DND-41 (cell line): ENCODE results near the gene SH2D4B.
A peak's percentile ranks its signal among the peaks of the same experiment; 100 is the strongest.

ENCODE experiments used
- ATAC-seq: fragments of 200-7000 bp; cut with Tn5 transposase; 3 replicates; pipeline ENCODE4 v1.9.1; 2021; ENCODE audit warnings: low read depth; ENCODE audit not compliant: insufficient read depth
- DNase-seq: peaks from one replicate; pipeline ENCODE4 v3.0.0-alpha.2; 2020
- H2AFZ ChIP-seq: 2 replicates; pipeline ENCODE4 v1.6.0; 2012; ENCODE audit warnings: low read depth, low read length
- H3K27ac ChIP-seq: 2 replicates; pipeline ENCODE4 v1.5.1; 2012; ENCODE audit warnings: low read length, inconsistent platforms
- H3K27me3 ChIP-seq: fragments of 200-600 bp; sonication (generic); 2 replicates; pipeline ENCODE4 v1.6.0; 2012; ENCODE audit warnings: low read length, mild to moderate bottlenecking, inconsistent platforms; ENCODE audit not compliant: insufficient read depth, poor library complexity
- H3K36me3 ChIP-seq: 2 replicates; pipeline ENCODE4 v1.5.1; 2012; ENCODE audit warnings: low read length, inconsistent platforms; ENCODE audit not compliant: insufficient read depth
- H3K4me1 ChIP-seq: 2 replicates; pipeline ENCODE4 v1.5.1; 2012; ENCODE audit warnings: mild to moderate bottlenecking, low read length; ENCODE audit not compliant: insufficient read depth
- H3K4me2 ChIP-seq: 2 replicates; pipeline ENCODE4 v1.6.0; 2012; ENCODE audit warnings: mild to moderate bottlenecking, moderate library complexity, low read length, inconsistent platforms; ENCODE audit not compliant: insufficient read depth
- H3K4me3 ChIP-seq, 2 experiments: fragments of 200-600 bp in 1 of 2; shearing (Covaris generic) in 1 of 2; 2 replicates each; pipeline ENCODE4 v1.5.1; 2012 to 2016; ENCODE audit warnings: inconsistent platforms in 2 of 2, low read length in 2 of 2, mild to moderate bottlenecking in 2 of 2, low read depth in 1 of 2, moderate library complexity in 1 of 2
- H3K79me2 ChIP-seq: 2 replicates; pipeline ENCODE4 v1.6.0; 2012; ENCODE audit warnings: low read length, inconsistent platforms; ENCODE audit not compliant: insufficient read depth
- H3K9ac ChIP-seq: 2 replicates; pipeline ENCODE4 v1.6.0; 2012; ENCODE audit warnings: low read depth, mild to moderate bottlenecking, inconsistent platforms, low read length, moderate library complexity
- H3K9me3 ChIP-seq: 2 replicates; pipeline ENCODE4 v1.5.1; 2012; ENCODE audit warnings: low read length, moderate library complexity, mild to moderate bottlenecking, inconsistent platforms; ENCODE audit not compliant: insufficient read depth, severe bottlenecking
- H4K20me1 ChIP-seq: 2 replicates; pipeline ENCODE4 v1.6.0; 2012; ENCODE audit warnings: low read length; ENCODE audit not compliant: insufficient read depth
- EZH2 ChIP-seq: IDR thresholded peaks from 3 replicates; pipeline ENCODE4 v1.6.1; 2012; ENCODE audit warnings: borderline replicate concordance, low read depth, mild to moderate bottlenecking, moderate library complexity, low read length, inconsistent platforms; ENCODE audit not compliant: severe bottlenecking
- TF ChIP-seq, protein P1 (sequence below): IDR thresholded peaks from 2 replicates; pipeline ENCODE4 v1.5.1; 2012; ENCODE audit warnings: borderline replicate concordance, low read length, moderate library complexity, mild to moderate bottlenecking; ENCODE audit not compliant: poor library complexity, severe bottlenecking; ENCODE audit errors: extremely low read depth

Gene SH2D4B

DNA sequence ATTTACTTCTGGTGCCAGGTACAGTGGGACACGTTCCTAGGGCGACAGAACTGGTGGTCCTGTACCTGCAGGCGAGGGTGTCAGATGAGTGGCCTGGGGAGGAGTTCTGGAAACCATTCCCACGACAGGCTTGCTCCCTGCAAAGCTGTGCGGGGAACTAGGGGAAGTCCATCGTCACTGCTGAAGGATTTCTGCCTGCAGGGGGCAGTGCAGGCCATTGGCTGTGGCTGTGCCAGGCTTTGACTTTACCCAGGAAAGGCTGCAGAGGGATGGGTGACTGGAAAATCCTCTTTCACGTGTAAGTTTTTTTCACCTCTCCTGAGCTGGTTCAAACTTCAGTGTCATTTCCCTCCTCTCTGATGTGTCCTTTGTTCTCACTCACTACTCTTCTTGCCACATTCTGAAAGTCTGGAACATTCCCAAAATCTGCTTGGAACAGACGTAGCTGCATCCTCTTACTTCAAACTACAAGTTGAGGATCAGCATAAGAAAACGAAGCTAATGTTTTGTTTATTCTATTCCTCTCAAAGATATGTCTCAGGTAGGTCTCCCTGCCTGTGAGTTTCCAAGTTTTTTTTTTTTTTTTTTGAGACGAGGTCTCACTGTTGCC lies 126.5 kb downstream of the SH2D4B start:
- H3K27ac ChIP-seq = no peak overlapping the region
- H3K4me1 ChIP-seq = peaks cover 2% of the 10 kb centered on the region; the same call in 1 of the 2 replicates
- ATAC-seq (peak; percentile 75), DNase-seq (peak; percentile 48)
- no peaks in the 10 kb centered on the region for H3K36me3 ChIP-seq
- H3K9me3 ChIP-seq = no peaks in the 10 kb centered on the region
- TF ChIP-seq EZH2 = no peak
- TF ChIP-seq, protein P1, sequence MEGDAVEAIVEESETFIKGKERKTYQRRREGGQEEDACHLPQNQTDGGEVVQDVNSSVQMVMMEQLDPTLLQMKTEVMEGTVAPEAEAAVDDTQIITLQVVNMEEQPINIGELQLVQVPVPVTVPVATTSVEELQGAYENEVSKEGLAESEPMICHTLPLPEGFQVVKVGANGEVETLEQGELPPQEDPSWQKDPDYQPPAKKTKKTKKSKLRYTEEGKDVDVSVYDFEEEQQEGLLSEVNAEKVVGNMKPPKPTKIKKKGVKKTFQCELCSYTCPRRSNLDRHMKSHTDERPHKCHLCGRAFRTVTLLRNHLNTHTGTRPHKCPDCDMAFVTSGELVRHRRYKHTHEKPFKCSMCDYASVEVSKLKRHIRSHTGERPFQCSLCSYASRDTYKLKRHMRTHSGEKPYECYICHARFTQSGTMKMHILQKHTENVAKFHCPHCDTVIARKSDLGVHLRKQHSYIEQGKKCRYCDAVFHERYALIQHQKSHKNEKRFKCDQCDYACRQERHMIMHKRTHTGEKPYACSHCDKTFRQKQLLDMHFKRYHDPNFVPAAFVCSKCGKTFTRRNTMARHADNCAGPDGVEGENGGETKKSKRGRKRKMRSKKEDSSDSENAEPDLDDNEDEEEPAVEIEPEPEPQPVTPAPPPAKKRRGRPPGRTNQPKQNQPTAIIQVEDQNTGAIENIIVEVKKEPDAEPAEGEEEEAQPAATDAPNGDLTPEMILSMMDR = peak; percentile 75
- no peak overlapping the region for H2AFZ ChIP-seq
- no peaks in the 10 kb centered on the region for H3K79me2 ChIP-seq
- H3K4me3 ChIP-seq = no peak overlapping the region
- no peak overlapping the region for H3K9ac ChIP-seq
- no peaks in the 10 kb centered on the region for H3K27me3 ChIP-seq
- no peak overlapping the region for H3K4me2 ChIP-seq
- H4K20me1 ChIP-seq = no peaks in the 10 kb centered on the region

DNA sequence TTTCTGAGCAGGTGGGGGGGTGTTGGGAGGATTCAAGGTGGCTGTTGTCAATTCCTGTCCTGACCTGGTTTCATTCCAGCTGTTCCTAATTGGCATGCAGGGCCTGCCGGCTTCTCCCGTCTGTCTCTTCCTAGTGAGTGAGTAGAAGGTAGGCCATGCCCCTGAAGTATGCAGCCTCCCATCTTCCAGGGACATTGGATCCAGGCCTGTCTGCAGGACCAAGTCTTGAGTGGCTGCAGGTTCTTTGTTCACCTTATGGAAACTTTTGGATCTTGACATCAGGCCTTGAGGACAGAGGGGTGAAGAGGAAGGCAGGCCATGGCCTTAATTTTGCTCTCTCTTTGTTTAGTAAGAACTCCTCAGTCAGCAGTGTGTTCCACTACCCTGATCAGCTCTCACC lies 131.8 kb downstream of the SH2D4B start:
- no peak overlapping the region for H3K9ac ChIP-seq
- ATAC-seq = no peak
- no peaks in the 10 kb centered on the region for H3K36me3 ChIP-seq

DNA sequence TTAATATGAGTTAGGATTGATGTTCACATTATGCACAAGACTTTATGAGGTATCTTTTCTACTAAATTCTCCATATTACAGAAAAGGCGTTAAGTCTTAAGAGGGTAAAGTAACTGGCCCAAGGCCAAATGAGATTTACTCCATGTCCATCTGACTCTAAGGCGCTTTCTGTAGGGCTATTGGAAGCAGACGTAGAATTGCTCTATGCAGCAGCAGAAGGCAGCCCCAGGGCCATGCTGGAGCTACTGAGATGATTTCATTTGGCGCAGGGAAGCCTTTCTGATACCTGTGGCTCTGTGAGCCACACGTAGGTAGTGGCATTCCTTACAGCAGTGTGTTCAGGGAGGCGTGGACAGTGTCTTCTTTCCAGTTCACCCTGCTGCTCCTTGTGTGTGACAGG lies 133.1 kb downstream of the SH2D4B start:
- H3K9me3 ChIP-seq = no peaks in the 10 kb centered on the region
- no peaks in the 10 kb centered on the region for H4K20me1 ChIP-seq
- H3K9ac ChIP-seq = no peak overlapping the region
- DNase-seq (no peak), ATAC-seq (no peak)
- TF ChIP-seq, protein P1 = no peak
- no peak for TF ChIP-seq EZH2
- no peak overlapping the region for H3K27ac ChIP-seq
- H3K27me3 ChIP-seq = peaks cover 2% of the 10 kb centered on the region
- no peak overlapping the region for H3K4me2 ChIP-seq
- H3K4me3 ChIP-seq = no peak overlapping the region
- H3K79me2 ChIP-seq = no peaks in the 10 kb centered on the region
- H2AFZ ChIP-seq = no peak overlapping the region
- no peaks in the 10 kb centered on the region for H3K4me1 ChIP-seq
- H3K36me3 ChIP-seq = no peaks in the 10 kb centered on the region

More for the DNA sequence above, 131.8 kb downstream of the SH2D4B start:
- DNase-seq = no peak
- no peaks in the 10 kb centered on the region for H4K20me1 ChIP-seq
- no peaks in the 10 kb centered on the region for H3K79me2 ChIP-seq
- no peak overlapping the region for H3K27ac ChIP-seq
- H3K4me1 ChIP-seq = no peaks in the 10 kb centered on the region
- no peak overlapping the region for H3K4me2 ChIP-seq
- TF ChIP-seq, protein P1 = no peak
- TF ChIP-seq EZH2 = no peak
- H2AFZ ChIP-seq = no peak overlapping the region
- H3K4me3 ChIP-seq = no peak overlapping the region
- peaks cover 2% of the 10 kb centered on the region for H3K27me3 ChIP-seq
- no peaks in the 10 kb centered on the region for H3K9me3 ChIP-seq

DNA sequence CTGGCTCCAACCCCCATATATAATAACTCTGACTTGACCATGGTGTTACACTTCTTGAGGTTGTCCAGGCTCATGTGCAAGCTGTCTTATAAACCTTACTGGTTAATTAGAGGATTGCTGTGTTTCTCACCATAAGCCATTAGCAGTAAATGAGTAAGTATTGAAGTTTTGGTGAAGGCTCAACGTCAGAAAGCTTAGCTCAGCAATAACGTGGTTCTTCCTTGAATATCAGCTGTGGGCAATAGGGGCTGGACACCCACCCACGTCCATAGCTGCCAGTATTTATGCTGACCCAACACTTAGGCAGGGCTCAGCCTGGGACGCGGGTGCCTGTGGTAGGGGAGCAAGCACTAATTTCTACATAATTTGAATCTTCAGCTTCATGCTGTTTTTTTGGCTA lies 134.1 kb downstream of the SH2D4B start:
- Histone ChIP-seq H3K27me3 (peaks cover 2% of the 10 kb centered on the region), H3K9ac (no peak overlapping the region), H3K9me3 (no peaks in the 10 kb centered on the region), H3K36me3 (no peaks in the 10 kb centered on the region), H4K20me1 (no peaks in the 10 kb centered on the region), H3K4me3 (no peak overlapping the region), H3K27ac (no peak overlapping the region), H3K4me1 (no peaks in the 10 kb centered on the region), H2AFZ (no peak overlapping the region), H3K4me2 (no peak overlapping the region), H3K79me2 (no peaks in the 10 kb centered on the region)
- TF ChIP-seq, protein P1 = no peak
- no peak for TF ChIP-seq EZH2
- DNase-seq (no peak), ATAC-seq (no peak)
